Tibial nerve (tissue), 3 donors: ENCODE data around the gene SLC4A8.

Experiments used
- POLR2A ChIP-seq, 2 donors: fragments of 450-650 bp; IDR thresholded peaks; one replicate each; pipeline ENCODE4 v1.6.1; 2017; ENCODE audit warnings: antibody characterized with exemption in 2 of 2, mild to moderate bottlenecking in 2 of 2, moderate library complexity in 2 of 2
- TF ChIP-seq, protein P1 (sequence below), 5 experiments: fragments of 200-600 bp in 3 of 5; fragments of 450-650 bp in 2 of 5; sonication (generic) in 3 of 5; IDR thresholded peaks; one replicate each; pipeline ENCODE4 v1.5.1; 2016 to 2019; ENCODE audit warnings: antibody characterized with exemption in 5 of 5, mild to moderate bottlenecking in 3 of 5, moderate library complexity in 2 of 5

DNA sequence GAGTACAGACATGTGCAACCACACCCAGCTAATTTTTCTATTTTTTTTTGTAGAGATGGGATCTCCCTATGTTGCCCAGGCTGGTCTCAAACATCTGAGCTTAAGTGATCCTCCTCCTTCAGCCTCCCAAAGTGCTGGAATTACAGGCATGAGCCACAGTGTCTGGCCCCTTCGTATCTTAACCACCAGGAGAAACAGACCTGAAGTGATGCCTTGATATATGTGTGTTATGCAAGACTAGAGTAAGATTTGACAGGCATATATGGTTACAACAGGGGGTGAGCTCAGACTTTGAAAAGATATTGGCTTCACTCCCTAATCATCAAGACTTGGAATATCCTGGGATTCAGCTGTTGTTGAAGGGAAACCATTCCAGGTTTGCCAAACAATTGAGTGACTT lies 22.7 kb upstream of the SLC4A8 start:
- TF ChIP-seq, protein P1, sequence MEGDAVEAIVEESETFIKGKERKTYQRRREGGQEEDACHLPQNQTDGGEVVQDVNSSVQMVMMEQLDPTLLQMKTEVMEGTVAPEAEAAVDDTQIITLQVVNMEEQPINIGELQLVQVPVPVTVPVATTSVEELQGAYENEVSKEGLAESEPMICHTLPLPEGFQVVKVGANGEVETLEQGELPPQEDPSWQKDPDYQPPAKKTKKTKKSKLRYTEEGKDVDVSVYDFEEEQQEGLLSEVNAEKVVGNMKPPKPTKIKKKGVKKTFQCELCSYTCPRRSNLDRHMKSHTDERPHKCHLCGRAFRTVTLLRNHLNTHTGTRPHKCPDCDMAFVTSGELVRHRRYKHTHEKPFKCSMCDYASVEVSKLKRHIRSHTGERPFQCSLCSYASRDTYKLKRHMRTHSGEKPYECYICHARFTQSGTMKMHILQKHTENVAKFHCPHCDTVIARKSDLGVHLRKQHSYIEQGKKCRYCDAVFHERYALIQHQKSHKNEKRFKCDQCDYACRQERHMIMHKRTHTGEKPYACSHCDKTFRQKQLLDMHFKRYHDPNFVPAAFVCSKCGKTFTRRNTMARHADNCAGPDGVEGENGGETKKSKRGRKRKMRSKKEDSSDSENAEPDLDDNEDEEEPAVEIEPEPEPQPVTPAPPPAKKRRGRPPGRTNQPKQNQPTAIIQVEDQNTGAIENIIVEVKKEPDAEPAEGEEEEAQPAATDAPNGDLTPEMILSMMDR (IDR thresholded peaks at IDR 0.05) = no peak
- TF ChIP-seq POLR2A (IDR thresholded peaks at IDR 0.05) = no peak
